HepG2 (cell line): ENCODE results near the gene TMEM151A. TPM values are rescaled to one million over a fixed set of nuclear protein-coding genes. Genes with fewer than 3 reads are reported as not detected.

Experiments used
- ARNTL ChIP-seq: sonication (generic); formaldehyde crosslinking; IDR thresholded peaks from 2 replicates; pipeline ENCODE4 v1.4.0; 2020; ENCODE audit warnings: mild to moderate bottlenecking, missing genetic modification reagents
- HCFC1 ChIP-seq: fragments of 150-350 bp; IDR thresholded peaks from 2 replicates; pipeline ENCODE4 v1.6.1; 2014; ENCODE audit warnings: low read depth, low read length
- HIC2 ChIP-seq: sonication (generic); formaldehyde crosslinking; IDR thresholded peaks from 2 replicates; pipeline ENCODE4 v1.9.0; 2022; ENCODE audit warnings: low read depth, missing genetic modification reagents
- HNRNPUL1 ChIP-seq: fragments of 200-400 bp; formaldehyde crosslinking; IDR thresholded peaks from 2 replicates; pipeline ENCODE4 v1.6.1; 2017; ENCODE audit warnings: low read depth, mild to moderate bottlenecking, low read length, moderate library complexity
- RAD51 ChIP-seq: fragments of 450-650 bp; IDR thresholded peaks from 2 replicates; pipeline ENCODE4 v1.6.1; 2016; ENCODE audit warnings: borderline replicate concordance
- SIN3A ChIP-seq: IDR thresholded peaks from 2 replicates; pipeline ENCODE4 v1.6.1; 2011; ENCODE audit warnings: low read depth, mild to moderate bottlenecking, control low read depth, low read length, borderline replicate concordance
- TAF1 ChIP-seq: sonication (generic); formaldehyde crosslinking; IDR thresholded peaks from 2 replicates; pipeline ENCODE4 v1.4.0; 2020; ENCODE audit warnings: missing genetic modification reagents
- ZBTB44 ChIP-seq: sonication (generic); formaldehyde crosslinking; IDR thresholded peaks from 2 replicates; pipeline ENCODE4 v1.4.0; 2020; ENCODE audit warnings: missing genetic modification reagents
- ZFP37 ChIP-seq: sonication (generic); formaldehyde crosslinking; IDR thresholded peaks from 2 replicates; pipeline ENCODE4 v1.4.0; 2020; ENCODE audit warnings: missing genetic modification reagents, borderline replicate concordance
- ZNF225 ChIP-seq: sonication (generic); formaldehyde crosslinking; IDR thresholded peaks from 2 replicates; pipeline ENCODE4 v1.4.0; 2020; ENCODE audit warnings: mild to moderate bottlenecking, missing genetic modification reagents
- ZNF510 ChIP-seq: sonication (generic); formaldehyde crosslinking; IDR thresholded peaks from 2 replicates; pipeline ENCODE4 v1.4.0; 2020; ENCODE audit warnings: low read depth, mild to moderate bottlenecking, missing genetic modification reagents
- ZNF572 ChIP-seq: sonication (generic); formaldehyde crosslinking; IDR thresholded peaks from 2 replicates; pipeline ENCODE4 v1.5.1; 2020; ENCODE audit warnings: mild to moderate bottlenecking, missing genetic modification reagents
- ZNF784 ChIP-seq: sonication (generic); formaldehyde crosslinking; IDR thresholded peaks from 2 replicates; pipeline ENCODE4 v1.5.1; 2020; ENCODE audit warnings: missing genetic modification reagents, mild to moderate bottlenecking, borderline replicate concordance
- ZSCAN9 ChIP-seq: IDR thresholded peaks from 2 replicates; pipeline ENCODE4 v1.6.1; 2016; ENCODE audit warnings: borderline replicate concordance
- polyA plus RNA-seq, 8 experiments: library from polyadenylated mRNA; depleted of rRNA in 3 of 8; stranded (reverse) in 7 of 8; unstranded in 1 of 8; fragments of >200 nt; fragmentation: Illumina TruSeq in 4 of 8; extraction: Trizol in 4 of 8; gene quantifications; 2 replicates each; pipeline versions ENCODE4 v1.2.1 to v1.2.3, GENCODE V29; 2011 to 2016; ENCODE audit warnings: low read depth in 4 of 8, missing spikeins in 1 of 8, mixed read lengths in 1 of 8; ENCODE audit not compliant: insufficient read depth in 1 of 8
- total RNA-seq, 5 experiments: library from RNA; depleted of rRNA; stranded (reverse); fragments of >200 nt; fragmentation: Illumina TruSeq; extraction: Trizol; gene quantifications; 2 replicates each; pipeline ENCODE4 v1.2.3, GENCODE V29; 2016; ENCODE audit warnings: low read depth in 1 of 5
- TF ChIP-seq, protein P1 (sequence below): sonication (generic); formaldehyde crosslinking; IDR thresholded peaks from 2 replicates; pipeline ENCODE4 v1.4.0; 2020; ENCODE audit warnings: mild to moderate bottlenecking, missing genetic modification reagents, borderline replicate concordance
- TF ChIP-seq, protein P2 (sequence below): sonication (generic); formaldehyde crosslinking; conservative IDR thresholded peaks from 2 replicates; pipeline ENCODE4 v1.4.0; 2020; ENCODE audit warnings: missing genetic modification reagents

The TMEM151A gene
- total and polyA plus RNA-seq, 2 of the 13 experiments (the other 11 are each of a cell fraction or from before 2014, with no cell fraction given): 0.18 to 0.33 TPM

DNA sequence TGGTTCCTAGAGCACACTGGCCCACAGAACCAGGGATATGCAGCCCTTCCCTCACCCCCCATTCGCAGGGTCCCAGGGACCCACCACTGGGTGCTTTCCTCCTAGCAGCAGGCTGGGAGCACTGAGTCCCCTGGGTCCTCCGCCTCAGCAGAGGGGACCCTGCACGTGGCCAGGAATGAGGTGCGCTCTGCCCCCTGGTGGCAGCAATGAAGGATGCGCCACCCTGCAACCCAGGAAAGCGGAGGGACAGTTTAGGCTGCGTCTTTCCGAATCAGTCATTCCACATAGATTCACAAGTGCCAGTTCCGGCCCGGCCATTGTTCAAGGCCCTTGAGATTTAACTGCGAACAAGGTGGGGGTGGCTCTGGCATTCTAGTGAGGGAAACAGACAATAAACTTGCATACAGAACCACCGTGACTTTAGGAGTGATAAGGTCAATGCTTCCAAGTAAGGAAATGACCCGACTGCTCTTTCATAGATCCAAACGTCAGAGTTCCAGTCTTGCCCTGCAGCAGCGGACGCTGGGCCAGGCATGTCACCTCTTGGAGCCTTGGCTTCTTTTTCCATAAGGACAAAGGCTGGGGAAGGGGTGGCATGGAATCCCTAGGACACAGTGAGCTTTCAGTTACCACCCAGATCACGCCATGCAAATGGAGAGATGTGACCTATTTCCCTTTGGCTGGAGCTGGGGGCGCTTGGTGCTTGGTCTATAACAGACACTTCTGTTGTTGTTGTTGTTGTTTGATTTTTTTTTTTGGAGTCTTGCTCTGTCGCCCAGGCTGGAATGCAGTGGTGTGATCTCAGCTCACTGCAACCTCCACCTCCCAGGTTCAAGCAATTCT lies 36.8 kb downstream of the TMEM151A start (continued):
- TF ChIP-seq, protein P1, sequence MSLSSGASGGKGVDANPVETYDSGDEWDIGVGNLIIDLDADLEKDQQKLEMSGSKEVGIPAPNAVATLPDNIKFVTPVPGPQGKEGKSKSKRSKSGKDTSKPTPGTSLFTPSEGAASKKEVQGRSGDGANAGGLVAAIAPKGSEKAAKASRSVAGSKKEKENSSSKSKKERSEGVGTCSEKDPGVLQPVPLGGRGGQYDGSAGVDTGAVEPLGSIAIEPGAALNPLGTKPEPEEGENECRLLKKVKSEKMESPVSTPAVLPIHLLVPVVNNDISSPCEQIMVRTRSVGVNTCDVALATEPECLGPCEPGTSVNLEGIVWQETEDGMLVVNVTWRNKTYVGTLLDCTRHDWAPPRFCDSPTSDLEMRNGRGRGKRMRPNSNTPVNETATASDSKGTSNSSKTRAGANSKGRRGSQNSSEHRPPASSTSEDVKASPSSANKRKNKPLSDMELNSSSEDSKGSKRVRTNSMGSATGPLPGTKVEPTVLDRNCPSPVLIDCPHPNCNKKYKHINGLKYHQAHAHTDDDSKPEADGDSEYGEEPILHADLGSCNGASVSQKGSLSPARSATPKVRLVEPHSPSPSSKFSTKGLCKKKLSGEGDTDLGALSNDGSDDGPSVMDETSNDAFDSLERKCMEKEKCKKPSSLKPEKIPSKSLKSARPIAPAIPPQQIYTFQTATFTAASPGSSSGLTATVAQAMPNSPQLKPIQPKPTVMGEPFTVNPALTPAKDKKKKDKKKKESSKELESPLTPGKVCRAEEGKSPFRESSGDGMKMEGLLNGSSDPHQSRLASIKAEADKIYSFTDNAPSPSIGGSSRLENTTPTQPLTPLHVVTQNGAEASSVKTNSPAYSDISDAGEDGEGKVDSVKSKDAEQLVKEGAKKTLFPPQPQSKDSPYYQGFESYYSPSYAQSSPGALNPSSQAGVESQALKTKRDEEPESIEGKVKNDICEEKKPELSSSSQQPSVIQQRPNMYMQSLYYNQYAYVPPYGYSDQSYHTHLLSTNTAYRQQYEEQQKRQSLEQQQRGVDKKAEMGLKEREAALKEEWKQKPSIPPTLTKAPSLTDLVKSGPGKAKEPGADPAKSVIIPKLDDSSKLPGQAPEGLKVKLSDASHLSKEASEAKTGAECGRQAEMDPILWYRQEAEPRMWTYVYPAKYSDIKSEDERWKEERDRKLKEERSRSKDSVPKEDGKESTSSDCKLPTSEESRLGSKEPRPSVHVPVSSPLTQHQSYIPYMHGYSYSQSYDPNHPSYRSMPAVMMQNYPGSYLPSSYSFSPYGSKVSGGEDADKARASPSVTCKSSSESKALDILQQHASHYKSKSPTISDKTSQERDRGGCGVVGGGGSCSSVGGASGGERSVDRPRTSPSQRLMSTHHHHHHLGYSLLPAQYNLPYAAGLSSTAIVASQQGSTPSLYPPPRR: peak; percentile 18; the same call in 1 of the 2 replicates
- TF ChIP-seq ZNF225 (CRISPR knock-in tag) (no peak; the same call in 1 of the 2 replicates), ARNTL (CRISPR knock-in tag) (peak; percentile 97), SIN3A (no peak; the same call in 1 of the 2 replicates), ZNF572 (CRISPR knock-in tag) (0 out of 2 replicates have a peak, but pooled peaks have one; percentile 91), HCFC1 (no peak), HIC2 (CRISPR knock-in tag) (peak; percentile 17; the same call in 1 of the 2 replicates), ZNF784 (CRISPR knock-in tag) (no peak), HNRNPUL1 (no peak), TAF1 (CRISPR knock-in tag) (peak; percentile 50; the same call in 1 of the 2 replicates), ZNF510 (no peak), RAD51 (no peak), ZSCAN9 (CRISPR knock-in tag) (peak; percentile 69; the same call in 1 of the 2 replicates), ZBTB44 (CRISPR knock-in tag) (0 out of 2 replicates have a peak, but pooled peaks have one; percentile 26), ZFP37 (CRISPR knock-in tag) (no peak)
- TF ChIP-seq, protein P2, sequence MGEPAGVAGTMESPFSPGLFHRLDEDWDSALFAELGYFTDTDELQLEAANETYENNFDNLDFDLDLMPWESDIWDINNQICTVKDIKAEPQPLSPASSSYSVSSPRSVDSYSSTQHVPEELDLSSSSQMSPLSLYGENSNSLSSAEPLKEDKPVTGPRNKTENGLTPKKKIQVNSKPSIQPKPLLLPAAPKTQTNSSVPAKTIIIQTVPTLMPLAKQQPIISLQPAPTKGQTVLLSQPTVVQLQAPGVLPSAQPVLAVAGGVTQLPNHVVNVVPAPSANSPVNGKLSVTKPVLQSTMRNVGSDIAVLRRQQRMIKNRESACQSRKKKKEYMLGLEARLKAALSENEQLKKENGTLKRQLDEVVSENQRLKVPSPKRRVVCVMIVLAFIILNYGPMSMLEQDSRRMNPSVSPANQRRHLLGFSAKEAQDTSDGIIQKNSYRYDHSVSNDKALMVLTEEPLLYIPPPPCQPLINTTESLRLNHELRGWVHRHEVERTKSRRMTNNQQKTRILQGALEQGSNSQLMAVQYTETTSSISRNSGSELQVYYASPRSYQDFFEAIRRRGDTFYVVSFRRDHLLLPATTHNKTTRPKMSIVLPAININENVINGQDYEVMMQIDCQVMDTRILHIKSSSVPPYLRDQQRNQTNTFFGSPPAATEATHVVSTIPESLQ: no peak; the same call in 1 of the 2 replicates
